ENCODE data around the gene SRP54.
A peak's percentile ranks its signal among the peaks of the same experiment; 100 is the strongest.

Gene SRP54

GRCh38 chr14:34966413-34966812 lies 16.4 kb upstream of the SRP54 start:
- H3K4me3 ChIP-seq (replicated peaks; ENCODE audit: low read depth, low read length) = no peak overlapping the region
- no peak for TF ChIP-seq CTCF (IDR thresholded peaks at IDR 0.05; ENCODE audit: low read length, missing control alignments)
- no peak for DNase-seq (ENCODE audit: low read depth)

DNA sequence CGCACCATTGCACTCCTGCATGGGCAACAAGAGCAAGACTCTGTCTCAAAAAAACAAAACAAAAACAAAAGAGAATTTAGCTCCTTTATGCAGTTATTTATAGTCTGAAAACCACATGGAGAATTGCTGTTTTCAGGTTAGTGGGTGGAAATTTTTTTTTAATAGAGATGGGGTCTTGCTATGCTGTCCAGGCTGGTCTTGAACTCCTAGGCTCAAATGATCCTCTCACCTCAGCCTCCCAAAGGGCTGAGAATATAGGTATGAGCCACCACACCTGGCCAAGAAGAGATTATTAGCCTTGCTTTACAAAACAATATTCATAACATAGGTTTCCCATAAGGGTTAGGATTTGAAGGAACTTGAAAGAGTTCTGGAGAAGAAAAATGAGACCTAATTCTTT lies 12.1 kb upstream of the SRP54 start:
- TF ChIP-seq CTCF (IDR thresholded peaks at IDR 0.05; ENCODE audit: low read length, missing control alignments) = no peak
- DNase-seq (ENCODE audit: low read depth) = no peak
- no peak overlapping the region for H3K4me3 ChIP-seq (replicated peaks; ENCODE audit: low read depth, low read length)

DNA sequence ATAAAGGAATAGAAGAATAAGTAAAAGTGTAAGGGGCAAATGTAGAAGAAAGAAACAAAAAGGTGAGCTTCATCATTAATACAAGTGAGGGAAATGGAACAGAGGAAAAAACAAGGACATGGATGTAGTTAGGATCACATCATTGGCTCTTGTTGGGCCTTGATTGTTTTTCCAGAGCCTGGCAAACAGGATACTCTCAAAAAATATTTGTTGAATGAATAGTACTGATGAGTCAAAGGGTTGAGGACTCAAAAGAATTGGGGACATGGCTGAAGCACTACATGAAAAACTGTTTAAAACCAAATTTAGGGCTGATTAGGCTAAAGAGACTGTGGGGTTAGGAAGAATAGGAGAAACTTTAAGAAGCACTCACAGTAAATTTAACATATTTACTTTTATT lies 11.4 kb upstream of the SRP54 start:
- DNase-seq (ENCODE audit: low read depth) = no peak
- TF ChIP-seq CTCF (IDR thresholded peaks at IDR 0.05; ENCODE audit: low read length, missing control alignments) = no peak
- H3K4me3 ChIP-seq (replicated peaks; ENCODE audit: low read depth, low read length) = no peak overlapping the region

GRCh38 chr14:34971801-34972200 lies 11.0 kb upstream of the SRP54 start:
- DNase-seq (ENCODE audit: low read depth) = no peak
- no peak for TF ChIP-seq CTCF (IDR thresholded peaks at IDR 0.05; ENCODE audit: low read length, missing control alignments)
- H3K4me3 ChIP-seq (replicated peaks; ENCODE audit: low read depth, low read length) = no peak overlapping the region

DNA sequence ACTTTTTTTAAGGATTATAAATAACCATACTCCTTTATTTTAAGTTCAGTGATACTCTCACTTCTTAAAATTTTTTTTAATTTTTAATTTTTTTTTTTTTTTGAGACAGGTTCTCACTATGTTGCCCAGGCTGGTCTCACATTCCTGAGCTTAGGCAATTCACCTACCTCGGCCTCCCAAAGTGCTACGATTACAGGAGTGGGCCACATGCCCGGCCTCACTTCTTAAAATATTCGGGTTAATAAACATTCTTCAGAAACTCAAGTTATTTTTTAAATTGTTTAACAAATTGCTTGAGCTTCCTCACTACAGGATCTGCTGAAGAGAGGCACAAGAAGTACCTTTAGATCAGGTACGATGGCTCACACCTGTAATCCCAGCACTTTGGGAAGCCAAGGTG lies 4.3 kb upstream of the SRP54 start:
- TF ChIP-seq CTCF (IDR thresholded peaks at IDR 0.05; ENCODE audit: low read length, missing control alignments) = no peak
- H3K4me3 ChIP-seq (replicated peaks; ENCODE audit: low read depth, low read length) = no peak overlapping the region
- DNase-seq (ENCODE audit: low read depth) = no peak

DNA sequence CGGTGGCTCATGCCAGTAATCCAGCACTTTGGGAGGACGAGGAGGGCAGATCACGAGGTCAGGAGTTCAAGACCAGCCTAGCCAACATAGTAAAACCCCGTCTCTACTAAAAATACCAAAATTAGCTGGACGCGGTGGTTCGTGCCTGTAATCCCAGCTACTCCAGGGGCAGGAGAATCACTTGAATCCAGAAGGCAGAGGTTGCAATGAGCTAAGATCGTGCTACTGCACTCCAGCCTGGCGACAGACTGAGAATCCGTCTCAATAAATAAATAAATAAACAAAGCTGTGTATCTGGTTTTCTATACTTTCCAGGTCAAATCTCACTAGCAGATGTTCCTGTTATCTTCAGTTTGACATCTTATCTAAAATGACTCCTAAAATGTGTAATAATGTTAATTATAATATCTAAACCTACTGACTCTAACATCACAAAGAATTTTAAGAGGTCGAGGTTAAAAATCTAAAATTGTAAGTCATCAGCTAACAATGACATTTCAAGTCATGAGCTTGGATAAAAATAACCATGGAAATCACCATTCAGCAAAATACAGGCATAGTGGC lies 2.4 kb upstream of the SRP54 start:
- TF ChIP-seq CTCF (IDR thresholded peaks at IDR 0.05; ENCODE audit: low read length, missing control alignments) = no peak
- DNase-seq (ENCODE audit: low read depth) = no peak
- peak overlapping the region; percentile 94 for H3K4me3 ChIP-seq (replicated peaks; ENCODE audit: low read depth, low read length)

DNA sequence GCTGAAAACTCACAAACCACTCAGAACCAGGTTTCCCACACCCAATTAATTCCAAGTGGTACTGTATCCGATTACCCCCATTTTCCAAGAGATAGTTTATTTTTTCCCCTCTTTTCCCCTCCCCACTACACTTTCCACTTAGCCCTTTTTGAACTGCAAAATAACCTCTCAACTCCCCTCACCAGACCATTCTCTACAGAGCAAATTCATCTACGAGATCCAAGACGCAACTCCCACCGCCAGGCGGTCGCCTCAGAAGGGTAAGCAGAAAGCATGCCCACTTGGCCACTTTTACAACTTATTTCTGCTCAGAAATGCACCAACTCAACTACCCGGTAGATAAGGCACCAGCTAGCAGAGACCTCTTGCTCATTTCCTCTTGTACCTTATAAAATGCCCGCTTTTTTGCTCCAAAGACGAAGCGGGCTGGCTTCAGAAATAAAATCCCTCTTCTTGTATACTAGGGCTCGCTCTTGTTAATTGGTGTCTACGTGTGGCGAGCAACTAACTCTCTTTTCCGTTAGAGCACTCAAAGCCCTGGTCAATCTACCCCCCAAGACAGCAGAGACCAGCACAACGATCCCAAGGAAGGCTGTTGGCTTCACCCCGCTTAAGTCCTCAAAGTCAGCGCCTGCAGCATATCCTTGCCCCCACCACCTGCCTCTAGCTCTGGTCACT lies 910 bp upstream of the SRP54 start:
- peak; percentile 38 for TF ChIP-seq CTCF (IDR thresholded peaks at IDR 0.05; ENCODE audit: low read length, missing control alignments)
- peak overlapping the region; percentile 94 for H3K4me3 ChIP-seq (replicated peaks; ENCODE audit: low read depth, low read length)
- peak; percentile 57 for DNase-seq (ENCODE audit: low read depth)

All from fibroblast of pulmonary artery (primary cell).